HCT116 (cell line): ENCODE results near the gene COL4A4. TPM values are rescaled to one million over a fixed set of nuclear protein-coding genes. Genes with fewer than 3 reads are reported as not detected.

Experiments used
- ATAC-seq: fragments of 200-7000 bp; cut with Tn5 transposase; 2 replicates; pipeline ENCODE4 v1.9.1; 2020; ENCODE audit warnings: mild to moderate bottlenecking, moderate library complexity
- BruUV-seq: library from RNA; stranded (reverse); fragments of 400-500 nt; replicated peaks from 2 replicates; lab custom pipeline; 2021; lab: Mats Ljungman, UMichigan
- CTCF ChIA-PET: fragments of 300-600 bp; sonication (Branson Sonifier 250); formaldehyde crosslinking; loops from one replicate; lab custom pipeline; 2021; ENCODE audit warnings: antibody characterized with exemption; lab: Charles Lee
- POLR2A ChIA-PET: fragments of 300-600, 350-600 bp; sonication (Branson Sonifier 250); formaldehyde crosslinking; loops from one replicate; lab custom pipeline; 2021; ENCODE audit warnings: antibody characterized with exemption; lab: Charles Lee
- RAD21 ChIA-PET, 2 experiments: fragments of 300-600 bp; sonication (Branson Sonifier 250); formaldehyde crosslinking; loops; one replicate each; lab custom pipeline; 2023; ENCODE audit warnings: low total read pairs in 2 of 2; ENCODE audit not compliant: uncharacterized antibody in 2 of 2, unreplicated experiment in 2 of 2, low non-redundant PET in 1 of 2; lab: Charles Lee
- DNase-seq: peaks from one replicate; pipeline ENCODE4 v3.0.0-alpha.2; 2010; ENCODE audit warnings: low read depth, low spot score
- H2AFZ ChIP-seq: fragments of 200-600 bp; shearing (Covaris generic), sonication (generic); 2 replicates; pipeline ENCODE4 v1.6.1; 2017; ENCODE audit warnings: low read depth, mixed run types, mixed read lengths, antibody characterized with exemption, low read length; ENCODE audit not compliant: poor library complexity, severe bottlenecking
- H3K27ac ChIP-seq: 2 replicates; pipeline ENCODE4 v1.5.1; 2012; ENCODE audit warnings: low read depth, low read length
- H3K27me3 ChIP-seq: fragments of 200-600 bp; sonication (generic); 2 replicates; pipeline ENCODE4 v1.6.1; 2016; ENCODE audit warnings: mixed run types, low read length, mixed read lengths; ENCODE audit not compliant: insufficient read depth
- H3K36me3 ChIP-seq, 2 experiments: fragments of 200-500 bp in 1 of 2; fragments of 200-600 bp in 1 of 2; sonication (Bioruptor generic) in 1 of 2; sonication (generic) in 1 of 2; 2 replicates each; pipeline versions ENCODE4 v1.5.1 to v1.6.1; 2014 to 2016; ENCODE audit warnings: low read length in 2 of 2, inconsistent platforms in 1 of 2, mixed read lengths in 1 of 2, mixed run types in 1 of 2; ENCODE audit not compliant: insufficient read depth in 2 of 2, control insufficient read depth in 1 of 2
- H3K4me1 ChIP-seq, 2 experiments: fragments of 200-600 bp in 1 of 2; sonication (generic) in 1 of 2; 2 replicates each; pipeline versions ENCODE4 v1.5.1 to v1.6.1; 2012 to 2017; ENCODE audit warnings: low read length in 2 of 2, inconsistent platforms in 1 of 2, mild to moderate bottlenecking in 1 of 2, mixed read lengths in 1 of 2, mixed run types in 1 of 2, moderate library complexity in 1 of 2; ENCODE audit not compliant: insufficient read depth in 2 of 2, control insufficient read depth in 1 of 2
- H3K4me2 ChIP-seq: fragments of 200-600 bp; sonication (generic); 2 replicates; pipeline ENCODE4 v1.6.1; 2017; ENCODE audit warnings: mixed run types, low read length, mixed read lengths
- H3K4me3 ChIP-seq, 2 experiments: fragments of 200-600 bp in 1 of 2; sonication (generic) in 1 of 2; replicated peaks in 1 of 2; 2 replicates each; pipeline ENCODE4 v1.5.1; 2011 to 2016; ENCODE audit warnings: low read length in 2 of 2, control low read depth in 1 of 2, low read depth in 1 of 2, mild to moderate bottlenecking in 1 of 2, mixed read lengths in 1 of 2, mixed run types in 1 of 2
- H3K79me2 ChIP-seq: fragments of 200-600 bp; sonication (generic); 2 replicates; pipeline ENCODE4 v1.6.1; 2017; ENCODE audit warnings: mild to moderate bottlenecking, mixed run types, low read length, moderate library complexity, mixed read lengths; ENCODE audit not compliant: insufficient read depth
- H3K9ac ChIP-seq: fragments of 200-600 bp; sonication (generic); 2 replicates; pipeline ENCODE4 v1.6.1; 2016; ENCODE audit warnings: low read length, mixed read lengths
- H3K9me2 ChIP-seq: fragments of 200-600 bp; sonication (generic), shearing (Covaris generic); 2 replicates; pipeline ENCODE4 v1.6.1; 2017; ENCODE audit warnings: mixed run types, mild to moderate bottlenecking, moderate library complexity; ENCODE audit not compliant: insufficient read depth
- H3K9me3 ChIP-seq, 2 experiments: fragments of 200-500 bp in 1 of 2; fragments of 200-600 bp in 1 of 2; sonication (Bioruptor generic) in 1 of 2; sonication (generic) in 1 of 2; 2 replicates each; pipeline ENCODE4 v1.6.1; 2014 to 2017; ENCODE audit warnings: low read length in 2 of 2, mixed read lengths in 2 of 2, inconsistent platforms in 1 of 2, low read depth in 1 of 2, mild to moderate bottlenecking in 1 of 2, mixed run types in 1 of 2, moderate library complexity in 1 of 2; ENCODE audit not compliant: control insufficient read depth in 1 of 2, insufficient read depth in 1 of 2
- H4K20me1 ChIP-seq: fragments of 200-600 bp; sonication (generic), shearing (Covaris generic); 2 replicates; pipeline ENCODE4 v1.6.1; 2017; ENCODE audit warnings: mixed run types, mild to moderate bottlenecking, moderate library complexity; ENCODE audit not compliant: insufficient read depth
- CTCF ChIP-seq, 3 experiments: fragments of 200-600 bp in 1 of 3; sonication (generic) in 1 of 3; IDR thresholded peaks in 2 of 3; conservative IDR thresholded peaks in 1 of 3; 2 replicates each; pipeline ENCODE4 v1.5.1; 2012 to 2017; ENCODE audit warnings: low read depth in 2 of 3, low read length in 2 of 3, antibody characterized with exemption in 1 of 3, borderline replicate concordance in 1 of 3, control low read depth in 1 of 3, mild to moderate bottlenecking in 1 of 3, mixed read lengths in 1 of 3, mixed run types in 1 of 3, moderate library complexity in 1 of 3; ENCODE audit not compliant: insufficient read depth in 1 of 3
- EGR1 ChIP-seq: IDR thresholded peaks from 2 replicates; pipeline ENCODE4 v1.6.1; 2012; ENCODE audit warnings: low read depth
- EZH2phosphoT487 ChIP-seq: fragments of 200-600 bp; IDR thresholded peaks from 2 replicates; pipeline ENCODE4 v1.6.1; 2018; ENCODE audit warnings: antibody characterized with exemption, borderline replicate concordance
- FOSL1 ChIP-seq: IDR thresholded peaks from 2 replicates; pipeline ENCODE4 v1.6.1; 2012; ENCODE audit warnings: low read depth
- RAD21 ChIP-seq: IDR thresholded peaks from 2 replicates; pipeline ENCODE4 v1.6.1; 2012; ENCODE audit warnings: low read depth, mild to moderate bottlenecking
- SP1 ChIP-seq: IDR thresholded peaks from 2 replicates; pipeline ENCODE4 v1.6.1; 2012; ENCODE audit warnings: low read depth
- YY1 ChIP-seq: IDR thresholded peaks from 2 replicates; pipeline ENCODE4 v1.6.1; 2011; ENCODE audit warnings: low read length, low read depth, moderate library complexity, mild to moderate bottlenecking; ENCODE audit not compliant: insufficient replicate concordance; ENCODE audit errors: extremely low read depth
- ZNF274 ChIP-seq: fragments of 200-500 bp; sonication (Bioruptor generic); IDR thresholded peaks from 2 replicates; pipeline ENCODE4 v1.6.1; 2014; ENCODE audit warnings: mild to moderate bottlenecking, low read depth, low read length, inconsistent platforms
- intact Hi-C: fragments of 100-400 bp; cut with micrococcal nuclease; formaldehyde crosslinking; loops from 2 replicates; pipeline ENCODE4 v1.10.0; 2022
- total RNA-seq: library from RNA; stranded (reverse); gene quantifications from one replicate; pipeline ENCODE4 v1.2.1, GENCODE V29; 2021; ENCODE audit not compliant: unreplicated experiment

The COL4A4 gene
- total RNA-seq, 1 experiment from 2014 or later = 5.9 TPM

GRCh38 chr2:227185615-227186232 lies 21.7 kb upstream of the COL4A4 start:
- Histone ChIP-seq H3K9me2 (0 out of 2 replicates have a peak, but pooled peaks cover 3% of the 10 kb centered on the region), H3K4me3 (no peak overlapping the region), H4K20me1 (no peaks in the 10 kb centered on the region), H3K27ac (no peak overlapping the region), H3K27me3 (no peaks in the 10 kb centered on the region), H3K4me1 (peaks cover under 1 to 19% of the 10 kb centered on the region in 2 experiments; a peak in 3 of 4 replicates), H3K36me3 (no peaks in the 10 kb centered on the region), H3K79me2 (no peaks in the 10 kb centered on the region), H2AFZ (no peak overlapping the region), H3K4me2 (no peak overlapping the region), H3K9ac (no peak overlapping the region), H3K9me3 (no peaks in the 10 kb centered on the region)
- DNase-seq (no peak), ATAC-seq (no peak)
- POLR2A ChIA-PET = no interaction called here
- RAD21 ChIA-PET = no interaction called here
- CTCF ChIA-PET = interaction anchor here (1.7 kb wide), 1 partner anchor 9 kb away, joined by 6 read pairs; no protein-coding TSS in a partner anchor
- BruUV-seq = no TSS peak
- no peak for TF ChIP-seq CTCF (IDR thresholded peaks at IDR 0.05 in 2 of 3, conservative IDR thresholded peaks at IDR 0.05 in 1 of 3; ENCODE audit: borderline replicate concordance in 1 of 3, insufficient read depth in 1 of 3, low read depth in 2 of 3, low read length in 2 of 3)
- no peak for TF ChIP-seq ZNF274
- no peak for TF ChIP-seq EZH2phosphoT487
- TF ChIP-seq SP1 = no peak
- TF ChIP-seq EGR1 = no peak
- TF ChIP-seq RAD21 = no peak
- TF ChIP-seq YY1 = no peak
- TF ChIP-seq FOSL1 = no peak
- intact Hi-C loops = no loop called here
